DOHH2 (cell line): ENCODE data around the gene FFAR1.

Experiments
- CTCF ChIP-seq: fragments of 200-600 bp; sonication (generic); IDR thresholded peaks from one replicate; pipeline ENCODE4 v1.5.1; 2014; ENCODE audit warnings: antibody characterized with exemption, mild to moderate bottlenecking, low read depth, low read length; ENCODE audit not compliant: poor library complexity, severe bottlenecking
- EZH2phosphoT487 ChIP-seq: fragments of 200-600 bp; sonication (generic); IDR thresholded peaks from 2 replicates; pipeline ENCODE4 v1.6.1; 2017; ENCODE audit warnings: borderline replicate concordance, mild to moderate bottlenecking, antibody characterized with exemption, low read length, moderate library complexity, mixed read lengths

- no peak for TF ChIP-seq CTCF
- no peak for TF ChIP-seq EZH2phosphoT487
Measured at GRCh38 chr19:35303357-35303915, 44.3 kb upstream of the FFAR1 start.
